Left lung (tissue), 10 donors: ENCODE data around the gene TUBB4A. TPM values are rescaled to one million over a fixed set of nuclear protein-coding genes. Genes with fewer than 3 reads are reported as not detected.

Source experiments
- ATAC-seq: fragments of 200-7000 bp; cut with Tn5 transposase; one replicate; pipeline ENCODE4 v1.9.1; 2020; ENCODE audit warnings: moderate library complexity
- DNase-seq, 4 donors: peaks; one replicate each; pipeline ENCODE4 v3.0.0-alpha.2; 2013 to 2020
- H3K27ac ChIP-seq, 2 donors: fragments of 200-600 bp; sonication (generic) in 1 of 2; one replicate each; pipeline versions ENCODE4 v1.5.0 to v1.8.0; 2020 to 2021
- H3K27me3 ChIP-seq, 2 donors: fragments of 200-600 bp; sonication (generic) in 1 of 2; one replicate each; pipeline versions ENCODE4 v1.5.0 to v1.8.0; 2020 to 2021
- H3K36me3 ChIP-seq, 2 donors: fragments of 200-600 bp; sonication (generic) in 1 of 2; one replicate each; pipeline versions ENCODE4 v1.5.0 to v1.8.0; 2020 to 2021
- H3K4me1 ChIP-seq, 2 donors: fragments of 200-600 bp; one replicate each; pipeline ENCODE4 v1.8.0; 2021
- H3K4me3 ChIP-seq, 2 donors: fragments of 200-600 bp; sonication (generic) in 1 of 2; one replicate each; pipeline versions ENCODE4 v1.5.0 to v1.8.0; 2020 to 2021; ENCODE audit warnings: mild to moderate bottlenecking in 1 of 2
- H3K9me3 ChIP-seq, 2 donors: fragments of 200-600 bp; sonication (generic) in 1 of 2; one replicate each; pipeline versions ENCODE4 v1.5.0 to v1.8.0; 2020 to 2021
- CTCF ChIP-seq, 2 donors: fragments of 200-600 bp; sonication (generic) in 1 of 2; IDR thresholded peaks; one replicate each; pipeline versions ENCODE4 v1.5.0 to v1.8.0; 2021; ENCODE audit warnings: antibody characterized with exemption in 2 of 2
- intact Hi-C, 2 donors: fragments of 100-400 bp; cut with DNase I; formaldehyde crosslinking; loops; one replicate each; pipeline versions ENCODE4 v1.11.2 to v1.14.2; 2022
- polyA plus RNA-seq, 6 donors: library from polyadenylated mRNA; unstranded; fragments of 120-200 nt; gene quantifications; one replicate each; pipeline ENCODE4 v1.2.1, GENCODE V29; 2013; ENCODE audit not compliant: insufficient read length in 6 of 6
- total RNA-seq, 2 donors: library from RNA; stranded (reverse); fragmentation: NEBNext Ultra II Directional; extraction: Animal tissue kit (Norgen Biotek cat#: 25700); gene quantifications; one replicate each; pipeline ENCODE4 v1.2.1, GENCODE V29; 2021
- donor health status: DM: no; HTN: yes; CAD: no.
- donor health status: DM: no; HTN: no; CAD: no.

TUBB4A gene
- total and polyA plus RNA-seq, 8 donors = 0.35 to 5.9 (median 4.3) TPM

GRCh38 chr19:6480848-6481415, 21.2 kb downstream of the TUBB4A start:
- peaks cover 0 to 15% of the 10 kb centered on the region in 2 donors for H3K27me3 ChIP-seq
- no peaks in the 10 kb centered on the region for H3K9me3 ChIP-seq
- DNase-seq = no peak
- intact Hi-C loops = no loop called here
- no peak for TF ChIP-seq CTCF (IDR thresholded peaks at IDR 0.05)
- peaks cover 0 to 9% of the 10 kb centered on the region in 2 donors for H3K36me3 ChIP-seq
- ATAC-seq = no peak
- H3K4me3 ChIP-seq = peak overlapping the region; percentile 19 to 49
- peaks cover 0 to 14% of the 10 kb centered on the region in 2 donors for H3K4me1 ChIP-seq
- peak overlapping the region in 1 of 2 donors; percentile 66 for H3K27ac ChIP-seq

- Histone ChIP-seq H3K4me3 (no peak overlapping the region), H3K27me3 (peaks cover 5 to 25% of the 10 kb centered on the region in 2 donors), H3K4me1 (peaks cover 0 to 14% of the 10 kb centered on the region in 2 donors), H3K27ac (no peak overlapping the region), H3K9me3 (no peaks in the 10 kb centered on the region), H3K36me3 (peaks cover 0 to 18% of the 10 kb centered on the region in 2 donors)
- no peak for TF ChIP-seq CTCF (IDR thresholded peaks at IDR 0.05)
- intact Hi-C loops = no loop called here
- ATAC-seq (no peak), DNase-seq (no peak)
Observed at GRCh38 chr19:6479836-6480398, 22.2 kb downstream of the TUBB4A start.

- ATAC-seq (no peak), DNase-seq (no peak)
- H3K4me1 ChIP-seq = peaks cover 0 to 14% of the 10 kb centered on the region in 2 donors
- H3K27ac ChIP-seq = no peak overlapping the region
- intact Hi-C loops = no loop called here
- no peak overlapping the region for H3K4me3 ChIP-seq
- peaks cover 0 to 27% of the 10 kb centered on the region in 2 donors for H3K36me3 ChIP-seq
- no peaks in the 10 kb centered on the region for H3K9me3 ChIP-seq
- TF ChIP-seq CTCF (IDR thresholded peaks at IDR 0.05) = no peak
- H3K27me3 ChIP-seq = peaks cover 5 to 27% of the 10 kb centered on the region in 2 donors
Observed at GRCh38 chr19:6478815-6479214, 23.3 kb downstream of the TUBB4A start.

- Histone ChIP-seq H3K4me3 (peak overlapping the region; percentile 9), H3K4me1 (peaks cover 0 to 8% of the 10 kb centered on the region in 2 donors), H3K27ac (no peak overlapping the region), H3K27me3 (peaks cover 5 to 27% of the 10 kb centered on the region in 2 donors), H3K9me3 (no peaks in the 10 kb centered on the region), H3K36me3 (peaks cover 0 to 38% of the 10 kb centered on the region in 2 donors)
- TF ChIP-seq CTCF (IDR thresholded peaks at IDR 0.05) = no peak
- intact Hi-C loops = no loop called here
- DNase-seq (no peak), ATAC-seq (no peak)
Observed at GRCh38 chr19:6476896-6477431, 25.1 kb downstream of the TUBB4A start.

GRCh38 chr19:6476155-6476895, 25.8 kb downstream of the TUBB4A start:
- ATAC-seq = peak; percentile 91
- Histone ChIP-seq H3K4me3 (peak overlapping the region; percentile 9), H3K27ac (no peak overlapping the region), H3K27me3 (peaks cover 5 to 27% of the 10 kb centered on the region in 2 donors), H3K36me3 (peaks cover 0 to 43% of the 10 kb centered on the region in 2 donors), H3K4me1 (peaks cover 0 to 5% of the 10 kb centered on the region in 2 donors), H3K9me3 (no peaks in the 10 kb centered on the region)
- no peak for TF ChIP-seq CTCF (IDR thresholded peaks at IDR 0.05)
- intact Hi-C loops = no loop called here
- peak in 3 of 4 donors; percentile 32 to 88 (median 77) for DNase-seq
